ENCODE measurements around the gene PRIMPOL. TPM values are rescaled to one million over a fixed set of nuclear protein-coding genes. Genes with fewer than 3 reads are reported as not detected.

PRIMPOL gene
- total and polyA plus RNA-seq, 2 experiments from 2014 or later = 9.1 to 14.5 TPM

GRCh38 chr4:184628103-184628502 is 21.4 kb upstream of the PRIMPOL start:
- Histone ChIP-seq H3K9me2 (replicated peaks; ENCODE audit: insufficient read depth) (no peaks in the 10 kb centered on the region), H3K4me3 (no peak overlapping the region), H3K79me2 (no peaks in the 10 kb centered on the region), H2AFZ (no peak overlapping the region), H3K9me3 (ENCODE audit: low read depth) (no peaks in the 10 kb centered on the region), H3K4me1 (ENCODE audit: insufficient read depth) (peaks cover 14% of the 10 kb centered on the region), H3K36me3 (replicated peaks; ENCODE audit: insufficient read depth, low read depth) (no peaks in the 10 kb centered on the region), H4K20me1 (ENCODE audit: insufficient read depth, poor library complexity, severe bottlenecking) (no peaks in the 10 kb centered on the region), H3K27me3 (no peaks in the 10 kb centered on the region), H3K4me2 (no peak overlapping the region), H3K27ac (no peak overlapping the region)
- WGBS (ENCODE audit: low lambda C conversion rate, missing lambda C conversion rate) = 94% methylated on average over 4 of the region's 4 CpGs
- TF ChIP-seq CTCF (IDR thresholded peaks at IDR 0.05; ENCODE audit: poor library complexity) (no peak), EZH2phosphoT487 (IDR thresholded peaks at IDR 0.05; ENCODE audit: low read depth, severe bottlenecking, unreplicated experiment) (no peak), EZH2 (IDR thresholded peaks at IDR 0.05; ENCODE audit: borderline replicate concordance) (no peak)
- no peak for DNase-seq (ENCODE audit: low spot score)

DNA sequence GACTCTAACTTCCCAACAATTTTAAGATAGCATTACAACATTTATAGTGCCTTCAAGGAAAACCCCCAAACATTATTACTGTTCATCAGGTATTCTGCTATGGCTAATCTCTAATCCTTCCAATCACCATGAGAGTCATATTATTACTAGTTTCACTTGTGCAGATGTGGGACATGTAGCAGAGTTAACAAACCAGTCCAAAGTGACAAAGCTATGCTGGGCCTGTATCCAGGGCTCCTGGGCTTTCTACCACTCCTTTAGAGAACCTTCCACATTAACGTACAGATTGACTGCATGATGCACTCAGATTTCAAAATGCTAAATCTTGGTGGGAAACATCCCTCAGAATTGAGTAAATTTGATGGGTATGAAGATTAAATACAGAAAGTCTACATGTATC is 16.7 kb upstream of the PRIMPOL start:
- Histone ChIP-seq H3K79me2 (peaks cover 27% of the 10 kb centered on the region), H3K9me3 (ENCODE audit: low read depth) (no peaks in the 10 kb centered on the region), H3K4me3 (no peak overlapping the region), H3K4me1 (ENCODE audit: insufficient read depth) (no peaks in the 10 kb centered on the region), H3K9me2 (replicated peaks; ENCODE audit: insufficient read depth) (no peaks in the 10 kb centered on the region), H3K36me3 (replicated peaks; ENCODE audit: insufficient read depth, low read depth) (peaks cover 3% of the 10 kb centered on the region), H4K20me1 (ENCODE audit: insufficient read depth, poor library complexity, severe bottlenecking) (no peaks in the 10 kb centered on the region), H2AFZ (no peak overlapping the region), H3K27ac (no peak overlapping the region), H3K27me3 (no peaks in the 10 kb centered on the region), H3K4me2 (no peak overlapping the region)
- no peak for DNase-seq (ENCODE audit: low spot score)
- no peak for TF ChIP-seq EZH2 (IDR thresholded peaks at IDR 0.05; ENCODE audit: borderline replicate concordance)
- no peak for TF ChIP-seq EZH2phosphoT487 (IDR thresholded peaks at IDR 0.05; ENCODE audit: low read depth, severe bottlenecking, unreplicated experiment)
- no peak for TF ChIP-seq CTCF (IDR thresholded peaks at IDR 0.05; ENCODE audit: poor library complexity)
- 93% methylated on average over 1 of the region's 1 CpG for WGBS (ENCODE audit: low lambda C conversion rate, missing lambda C conversion rate)

GRCh38 chr4:184635381-184635780 is 14.2 kb upstream of the PRIMPOL start:
- no peak for DNase-seq (ENCODE audit: low spot score)
- H3K27ac ChIP-seq = no peak overlapping the region

More at GRCh38 chr4:184635381-184635780, 14.2 kb upstream of the PRIMPOL start:
- no peaks in the 10 kb centered on the region for H3K4me1 ChIP-seq (ENCODE audit: insufficient read depth)
- peaks cover 2% of the 10 kb centered on the region for H4K20me1 ChIP-seq (ENCODE audit: insufficient read depth, poor library complexity, severe bottlenecking)
- no peaks in the 10 kb centered on the region for H3K27me3 ChIP-seq
- WGBS (ENCODE audit: low lambda C conversion rate, missing lambda C conversion rate) = 85% methylated on average over 3 of the region's 3 CpGs
- TF ChIP-seq EZH2 (IDR thresholded peaks at IDR 0.05; ENCODE audit: borderline replicate concordance) = no peak
- TF ChIP-seq EZH2phosphoT487 (IDR thresholded peaks at IDR 0.05; ENCODE audit: low read depth, severe bottlenecking, unreplicated experiment) = no peak
- no peak for TF ChIP-seq CTCF (IDR thresholded peaks at IDR 0.05; ENCODE audit: poor library complexity)
- H3K4me3 ChIP-seq = no peak overlapping the region
- H3K79me2 ChIP-seq = peaks cover 51% of the 10 kb centered on the region
- H3K4me2 ChIP-seq = no peak overlapping the region
- H3K9me2 ChIP-seq (replicated peaks; ENCODE audit: insufficient read depth) = no peaks in the 10 kb centered on the region
- H2AFZ ChIP-seq = no peak overlapping the region
- H3K9me3 ChIP-seq (ENCODE audit: low read depth) = no peaks in the 10 kb centered on the region
- H3K36me3 ChIP-seq (replicated peaks; ENCODE audit: insufficient read depth, low read depth) = peaks cover 3% of the 10 kb centered on the region

Measured in hepatocyte (in vitro differentiated cells).